Activated naive CD4-positive, alpha-beta T cell treated with Interleukin-2 at 50 U/mL for 16 hours (primary cell): ENCODE data around the gene AP3D1.

ENCODE experiments used
- DNase-seq: peaks from one replicate; pipeline ENCODE4 v3.0.0-alpha.2; 2020

The AP3D1 gene

DNA sequence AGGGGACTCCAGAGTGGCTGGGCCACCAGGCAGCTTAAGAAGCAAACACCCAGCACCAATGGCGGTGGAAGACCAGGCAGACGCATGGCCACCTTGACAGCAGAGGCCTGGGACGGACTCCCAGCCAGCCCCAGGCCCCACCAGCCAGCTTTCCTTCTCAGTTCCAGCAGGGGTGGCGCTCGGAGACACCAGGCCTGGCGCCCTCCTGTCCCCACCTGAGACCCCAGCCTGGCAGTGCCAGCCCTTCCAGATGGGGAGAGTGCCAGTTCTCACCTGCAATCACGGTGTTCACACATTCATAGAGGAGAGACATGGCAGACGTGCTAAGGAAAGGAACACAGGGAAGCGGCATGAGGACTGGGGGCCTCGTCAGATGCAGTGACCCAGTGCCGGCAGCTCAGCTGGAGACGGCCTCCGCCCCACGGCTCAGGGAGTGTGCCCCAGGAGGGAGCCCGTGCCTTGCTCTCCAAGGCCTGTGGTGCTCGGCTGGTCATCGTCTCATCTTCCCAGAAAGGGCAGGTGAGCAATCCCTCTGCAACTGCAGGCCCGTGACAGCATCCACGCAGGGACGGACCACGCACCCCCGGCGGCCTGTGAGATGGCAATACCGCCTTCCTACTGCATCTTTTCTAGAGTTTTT lies 24.4 kb downstream of the AP3D1 start:
- no peak for DNase-seq

DNA sequence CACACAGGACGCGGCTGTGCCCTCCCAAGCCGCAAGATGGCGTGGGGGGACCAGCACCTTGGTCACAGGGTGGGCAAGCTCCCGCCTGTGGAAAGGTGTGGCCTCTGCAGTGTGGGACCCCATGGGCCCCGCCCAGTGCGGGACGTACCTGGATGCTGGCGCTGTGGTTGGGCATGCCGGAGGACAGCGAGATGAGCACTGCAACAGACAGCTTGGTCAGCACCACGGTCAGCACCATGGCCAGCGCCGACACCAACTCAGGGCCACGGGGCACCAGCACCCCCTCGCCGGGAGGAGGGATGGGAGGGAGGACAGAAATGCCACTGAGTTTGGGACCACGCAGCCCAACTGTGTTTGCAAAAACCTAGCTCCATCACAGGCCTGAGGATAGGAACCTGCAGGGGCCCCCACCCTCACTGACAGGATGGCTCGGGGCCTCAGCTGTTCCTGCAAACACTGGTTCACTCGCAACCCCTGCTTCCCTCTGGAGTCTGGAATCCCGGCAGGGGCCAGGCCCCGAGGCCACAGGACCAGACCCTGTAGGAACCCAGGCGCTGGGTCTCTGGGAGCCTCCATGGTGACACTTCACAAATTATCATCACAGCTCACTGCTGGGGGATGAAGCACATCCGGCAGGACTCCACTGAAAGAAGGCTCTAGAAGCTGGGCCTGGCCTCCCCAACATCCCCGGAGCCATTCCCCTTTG lies 27.5 kb downstream of the AP3D1 start:
- DNase-seq = no peak

DNA sequence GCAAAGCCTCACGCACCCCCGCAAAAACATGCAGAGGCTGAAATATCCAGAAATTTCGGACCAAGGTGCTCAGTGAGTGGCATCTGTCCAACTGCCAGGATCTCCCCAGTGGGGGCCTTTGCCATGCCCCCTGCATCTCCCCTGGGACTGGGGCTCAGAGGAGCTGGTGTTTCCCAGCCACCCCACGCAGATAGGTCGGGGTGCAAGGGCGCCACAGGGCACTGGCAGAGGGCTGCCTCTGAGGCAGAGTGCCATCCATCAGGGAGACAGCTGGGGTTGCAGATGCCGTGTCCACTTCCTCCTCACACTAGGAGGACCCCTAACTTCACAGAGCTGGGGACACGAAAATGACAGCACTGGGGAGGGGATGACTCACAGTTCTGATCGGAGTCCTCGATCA lies 28.4 kb downstream of the AP3D1 start:
- DNase-seq = no peak

DNA sequence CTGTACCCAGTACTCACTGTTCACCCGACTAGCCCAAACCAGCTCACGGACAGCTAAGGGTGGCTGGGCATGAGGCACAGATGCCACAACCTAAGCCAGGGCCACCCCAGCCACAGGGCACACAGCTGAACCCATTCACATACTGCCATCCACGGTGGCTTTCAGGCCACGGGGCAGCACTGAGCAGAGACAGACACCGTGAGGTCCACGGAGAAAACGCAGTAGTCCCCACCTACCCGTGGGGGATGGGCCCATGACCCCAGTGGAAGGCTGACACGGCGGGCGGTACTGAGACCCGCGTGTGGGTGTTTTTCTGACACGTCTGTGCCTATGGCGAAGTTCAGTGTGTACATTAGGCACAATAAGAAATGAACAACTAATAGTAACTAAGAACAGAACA lies 29.1 kb downstream of the AP3D1 start:
- DNase-seq = no peak

DNA sequence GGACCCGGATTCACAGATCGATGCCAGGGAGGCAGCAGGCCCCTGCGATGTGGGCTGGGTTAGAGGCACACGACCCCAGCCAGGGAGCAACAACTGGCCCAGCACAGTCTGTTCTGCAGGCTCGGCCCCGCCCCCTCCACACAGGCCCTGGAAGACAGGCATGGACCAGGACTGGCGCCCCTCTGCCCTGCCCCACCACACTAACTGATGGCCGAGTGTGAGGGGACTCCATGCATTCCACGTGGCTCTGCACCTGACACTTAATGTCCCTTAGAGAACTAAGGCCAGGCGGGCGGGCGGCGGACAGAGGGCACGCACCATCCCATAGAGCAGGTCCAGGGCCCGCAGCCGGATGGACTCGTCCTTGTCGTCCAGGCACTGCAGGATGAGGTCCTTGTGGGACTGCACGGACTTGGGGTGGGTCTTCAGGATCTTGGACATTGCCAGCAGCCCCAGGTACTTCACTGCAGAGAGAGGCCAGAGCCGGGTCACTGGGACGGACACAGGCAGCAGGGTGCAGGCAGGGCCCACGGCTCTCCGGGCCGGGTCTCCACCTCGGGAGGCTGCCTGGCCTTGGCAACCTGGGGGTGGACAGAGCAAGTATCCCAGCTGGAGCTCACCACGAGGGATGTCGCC lies 29.8 kb downstream of the AP3D1 start:
- DNase-seq = no peak

DNA sequence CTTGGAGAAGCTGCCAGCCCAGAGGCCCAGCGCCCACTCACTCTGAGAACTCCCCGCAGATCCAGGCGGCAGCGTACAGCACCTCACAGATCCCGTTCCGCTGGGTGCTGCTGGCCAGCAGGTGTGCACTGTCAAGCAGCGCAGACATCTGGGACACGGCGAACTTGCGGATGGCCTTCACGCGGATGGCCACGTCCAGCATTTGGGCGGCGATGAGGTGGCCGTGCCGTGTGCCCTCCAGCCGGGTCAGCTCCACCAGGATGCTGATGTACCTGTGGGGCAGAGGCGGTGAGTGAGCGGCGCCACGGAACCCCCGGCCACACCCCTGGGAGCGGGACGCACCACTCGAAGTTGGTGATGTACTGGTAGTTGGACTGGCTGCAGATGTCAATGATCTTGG lies 30.5 kb downstream of the AP3D1 start:
- DNase-seq = no peak

DNA sequence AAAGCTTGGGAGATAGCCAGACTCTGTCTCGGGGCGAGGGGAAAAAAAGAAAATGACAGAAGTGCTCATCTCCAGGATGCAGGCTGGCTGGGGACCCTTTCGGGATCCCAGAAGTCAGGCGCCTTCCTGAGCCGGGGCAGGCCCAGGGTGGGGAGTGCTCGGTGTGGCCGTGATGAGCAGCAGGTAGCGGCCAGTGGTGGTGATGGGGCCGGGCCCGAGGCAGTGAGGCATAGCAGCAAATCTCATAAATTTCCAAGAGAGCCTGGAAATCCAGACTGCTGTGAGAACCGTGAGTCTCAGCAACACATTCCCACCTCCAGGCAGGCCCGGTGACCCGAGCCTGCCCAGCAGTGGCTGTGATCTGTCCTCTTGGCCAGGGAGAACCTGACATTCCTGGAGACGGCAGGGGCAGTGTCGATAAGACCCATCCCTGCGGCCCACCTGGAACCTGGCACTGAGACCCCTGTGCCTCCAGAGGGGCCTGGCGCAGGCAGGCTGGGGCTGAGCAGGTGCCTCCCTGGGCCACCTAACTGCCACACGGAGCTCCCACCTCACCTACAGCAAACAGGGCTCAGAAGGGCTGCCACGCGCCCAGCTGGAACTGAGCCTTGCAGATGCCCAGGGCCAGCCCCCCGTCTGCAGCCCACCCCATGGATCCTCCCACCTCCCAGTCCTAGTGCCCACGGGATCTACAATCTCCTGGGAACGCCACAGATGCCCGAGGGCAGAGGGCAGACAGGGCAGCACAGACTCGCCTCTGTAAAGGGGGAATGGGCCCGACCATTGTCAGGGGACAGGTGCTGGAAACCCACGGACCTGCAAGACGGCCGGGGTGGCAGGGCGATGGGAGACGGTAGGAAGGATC lies 31.2 kb downstream of the AP3D1 start:
- DNase-seq = no peak

DNA sequence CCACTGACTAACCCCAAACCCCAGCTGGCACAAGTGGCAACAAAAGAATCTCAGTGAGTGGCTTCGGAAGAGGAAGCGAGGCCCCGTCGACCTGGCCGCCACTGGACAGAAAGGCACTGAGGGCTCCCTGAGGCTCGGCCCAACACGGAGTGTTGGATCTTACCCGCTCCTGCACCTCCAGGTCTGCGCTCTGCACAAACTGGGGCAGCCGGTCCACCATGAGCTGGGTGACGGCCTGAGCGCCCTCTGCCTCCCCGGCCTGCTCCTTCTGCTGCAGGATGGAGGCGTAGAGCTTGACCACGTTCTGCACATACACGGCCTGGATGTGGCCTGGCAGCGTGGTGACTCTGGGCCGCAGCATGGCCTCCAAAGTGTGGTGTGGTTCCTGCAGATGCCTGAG lies 32.9 kb downstream of the AP3D1 start:
- DNase-seq = no peak

DNA sequence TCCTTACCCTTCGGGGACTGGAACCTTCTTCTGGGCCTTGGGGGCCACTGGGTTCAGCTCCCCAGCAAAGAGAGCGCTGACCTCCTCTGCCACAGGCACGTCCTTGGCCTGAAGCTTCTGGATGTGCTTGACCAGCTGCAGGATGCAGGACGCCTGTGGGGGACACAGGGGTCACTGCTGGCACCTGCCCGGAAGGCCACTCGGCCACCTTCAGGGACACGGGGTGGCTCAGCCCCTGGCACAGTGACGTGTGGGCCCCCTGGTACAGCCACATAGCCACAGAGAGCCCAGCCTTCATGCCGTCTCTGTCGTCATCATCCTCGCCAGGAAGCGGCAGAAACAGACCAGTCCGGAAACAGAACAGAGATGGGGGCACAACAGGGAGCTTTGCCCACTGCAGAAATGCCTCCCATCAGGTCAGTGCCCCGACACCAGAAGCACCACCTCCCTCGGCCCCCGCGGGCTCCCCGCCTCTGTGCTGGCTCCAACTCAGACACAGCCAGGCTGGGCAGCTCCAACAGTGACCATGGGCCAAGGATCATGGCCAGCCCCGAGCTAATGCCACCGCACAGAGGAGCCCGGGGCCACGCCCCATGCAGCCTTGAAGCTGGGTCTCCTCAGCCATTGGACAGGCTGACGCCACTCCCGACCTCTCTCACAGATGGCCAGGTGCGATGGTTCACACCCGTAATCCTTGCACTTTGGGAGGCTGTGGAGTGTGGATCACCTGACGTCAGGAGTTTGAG lies 34.0 kb downstream of the AP3D1 start:
- no peak for DNase-seq

DNA sequence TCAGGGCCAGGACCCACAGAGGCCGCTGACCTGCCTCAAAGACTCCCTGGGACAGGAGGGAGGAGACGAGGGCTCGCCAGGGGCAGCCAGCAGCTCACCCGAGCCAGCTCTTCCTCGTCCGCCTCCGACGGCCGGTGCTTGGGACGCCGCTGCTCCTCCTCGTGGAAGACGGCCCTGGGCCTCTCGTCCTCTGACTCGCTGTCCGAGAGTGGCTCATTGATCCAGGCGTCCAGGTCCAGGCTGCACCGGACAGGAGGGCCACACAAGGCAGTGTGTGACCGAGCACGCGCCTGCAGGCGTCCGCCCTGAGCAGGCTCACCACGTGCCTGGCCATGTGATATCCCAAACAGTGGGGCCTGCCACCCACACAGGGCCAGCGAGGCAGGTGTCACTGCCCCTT lies 34.9 kb downstream of the AP3D1 start:
- no peak for DNase-seq

DNA sequence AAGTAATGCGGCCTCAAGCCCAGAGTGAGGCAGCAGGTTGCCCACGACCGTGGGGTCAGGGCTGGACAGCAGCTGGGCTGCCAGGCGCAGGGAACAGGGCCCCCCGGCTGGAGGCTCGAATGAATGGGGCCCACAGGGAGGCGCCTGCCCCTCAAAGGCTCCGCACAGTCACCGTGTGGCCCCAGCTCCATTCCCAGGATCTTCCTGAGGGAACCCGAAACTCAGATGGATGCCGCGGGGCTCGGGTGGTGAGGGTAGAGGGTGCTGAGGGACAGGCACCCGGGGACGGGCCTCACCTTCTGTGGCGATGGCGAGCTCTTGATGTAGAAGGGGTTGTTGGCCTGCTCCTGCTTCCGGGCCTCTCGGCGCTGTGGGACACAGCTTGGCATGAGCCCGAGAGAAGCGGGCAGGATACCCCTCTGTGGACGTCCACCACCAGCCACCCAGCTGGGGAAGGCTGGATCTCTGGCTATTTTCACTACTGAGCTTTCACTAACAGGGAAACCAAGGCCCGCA lies 35.4 kb downstream of the AP3D1 start:
- no peak for DNase-seq

DNA sequence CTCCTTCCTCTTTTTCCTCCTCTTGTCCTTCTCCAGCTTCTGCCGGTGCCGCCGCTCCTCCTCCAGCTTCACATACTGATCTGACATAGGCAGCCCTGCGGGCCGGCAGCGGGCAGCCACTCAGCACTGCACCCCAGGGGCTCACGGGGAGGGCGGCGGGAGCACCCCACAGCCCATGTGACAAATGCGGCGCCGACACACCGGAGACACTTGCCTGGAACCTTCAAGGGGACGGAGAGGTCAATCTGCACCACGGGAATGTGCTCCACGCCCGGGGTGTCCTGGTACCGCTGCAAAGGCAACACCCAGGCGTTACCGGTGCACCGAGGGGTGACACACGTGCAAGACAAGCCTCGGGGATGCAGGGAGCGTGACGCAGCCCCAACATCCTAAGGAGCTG lies 36.0 kb downstream of the AP3D1 start:
- DNase-seq = no peak

DNA sequence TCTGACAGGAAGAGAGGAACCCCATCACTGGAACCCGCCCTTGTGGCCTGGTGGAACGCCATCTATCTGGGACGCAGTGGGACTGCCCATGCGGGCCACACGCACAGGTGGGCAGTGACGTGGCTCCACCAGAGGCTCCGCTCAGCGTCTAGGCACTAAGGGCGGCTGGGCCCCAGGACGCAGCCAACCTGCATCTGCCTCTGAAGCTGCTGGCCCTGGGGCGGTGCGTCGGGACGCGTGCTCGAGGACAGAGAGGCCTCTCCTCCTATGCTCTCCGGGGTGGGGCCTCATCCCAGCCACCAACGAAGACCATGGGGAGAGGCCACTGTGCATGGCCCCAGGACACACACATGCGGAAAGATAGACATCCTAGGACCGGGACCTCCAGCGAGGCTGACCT lies 36.5 kb downstream of the AP3D1 start:
- no peak for DNase-seq

DNA sequence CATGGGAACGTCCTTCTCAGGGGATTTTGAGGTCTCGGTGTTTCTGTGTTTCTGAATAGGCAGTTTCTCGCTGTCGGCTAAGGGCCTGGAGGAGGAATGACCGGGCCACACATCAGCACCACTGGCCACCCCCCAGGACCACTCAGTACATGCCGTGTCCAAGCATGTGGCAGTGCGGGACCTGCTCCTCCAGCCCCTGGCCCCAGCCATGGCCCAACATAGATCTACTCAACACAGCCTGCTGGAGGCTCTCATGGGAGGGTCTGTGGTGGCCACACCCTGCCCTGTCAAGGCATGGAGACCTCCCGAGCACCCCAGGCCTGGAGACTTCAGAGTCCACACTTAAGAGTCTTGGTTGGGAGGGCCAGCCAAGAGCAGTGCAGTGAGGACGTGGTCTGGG lies 37.1 kb downstream of the AP3D1 start:
- no peak for DNase-seq

DNA sequence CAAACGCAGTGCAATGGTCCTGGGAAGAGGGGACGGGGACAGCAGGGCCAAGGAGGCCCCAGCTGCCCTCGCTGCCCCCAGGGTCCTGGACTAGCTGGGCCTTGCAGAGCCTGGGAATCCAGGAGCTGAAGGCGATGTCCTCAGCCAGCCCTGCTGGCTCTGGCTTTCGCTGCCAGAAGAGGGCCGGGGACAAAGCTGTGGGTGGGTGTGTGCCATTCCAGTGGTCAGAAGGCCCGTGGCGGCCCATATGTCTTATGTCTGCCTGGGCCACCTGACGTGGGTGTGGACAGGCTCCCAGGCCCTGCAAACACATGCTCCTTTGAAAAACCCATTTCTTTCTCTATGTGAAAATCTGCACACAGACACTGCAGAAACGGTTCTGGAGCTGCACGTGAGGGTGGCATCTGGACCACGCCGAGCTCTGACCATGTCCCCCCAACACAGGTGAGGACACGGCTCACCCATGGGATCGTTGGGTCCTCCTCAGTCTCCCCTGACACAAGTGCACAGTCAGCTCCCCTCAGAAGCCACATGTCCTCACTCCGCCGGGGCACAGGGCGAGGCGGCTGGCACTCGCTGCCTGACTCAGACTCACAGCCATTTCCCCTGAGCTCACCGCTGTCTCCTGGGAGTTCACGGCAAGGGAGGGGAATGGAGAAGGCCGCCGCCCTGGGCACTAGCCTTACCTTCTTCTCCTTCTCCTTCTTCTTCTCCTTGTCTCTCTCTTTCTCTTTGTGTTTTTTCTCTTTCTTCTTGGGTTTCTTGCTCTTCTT lies 37.7 kb downstream of the AP3D1 start:
- no peak for DNase-seq

DNA sequence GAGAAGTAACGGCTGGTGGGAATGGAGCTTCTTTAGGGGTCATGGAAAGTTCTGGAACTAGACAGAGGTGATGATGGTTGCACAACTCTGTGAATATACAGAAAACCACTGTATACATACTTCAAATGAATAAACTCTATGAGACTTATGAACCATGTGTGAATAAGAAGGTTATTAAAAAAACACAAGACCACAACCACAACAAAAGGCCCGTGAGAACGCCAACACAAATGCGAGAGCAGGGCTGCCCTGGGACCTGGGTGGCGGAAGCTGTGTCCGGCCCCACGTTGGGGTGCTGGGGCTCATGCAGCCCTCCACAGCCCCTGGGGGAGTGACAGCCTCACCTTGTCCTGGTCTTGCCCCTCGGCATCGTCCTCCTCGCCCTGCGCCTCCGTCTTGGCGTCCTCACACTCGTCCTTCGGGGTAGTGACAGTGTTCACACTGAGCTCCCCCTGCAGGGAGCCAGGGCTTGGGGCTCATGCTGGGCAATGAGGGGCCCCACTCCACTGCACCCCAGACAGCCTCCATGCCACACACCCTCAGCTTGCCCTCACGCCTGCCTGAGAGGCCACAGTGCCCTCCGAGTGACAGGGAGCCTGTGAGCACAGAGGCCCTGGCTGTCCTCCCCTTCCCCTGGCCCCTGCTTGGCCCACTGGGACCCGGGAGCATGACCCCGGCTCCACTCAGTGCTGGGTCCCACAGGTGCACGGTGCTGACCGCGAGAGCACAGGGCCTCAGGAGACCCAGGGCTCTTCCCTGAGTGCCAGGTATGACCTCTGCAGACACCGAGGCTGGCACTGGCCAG lies 38.6 kb downstream of the AP3D1 start:
- DNase-seq = no peak

DNA sequence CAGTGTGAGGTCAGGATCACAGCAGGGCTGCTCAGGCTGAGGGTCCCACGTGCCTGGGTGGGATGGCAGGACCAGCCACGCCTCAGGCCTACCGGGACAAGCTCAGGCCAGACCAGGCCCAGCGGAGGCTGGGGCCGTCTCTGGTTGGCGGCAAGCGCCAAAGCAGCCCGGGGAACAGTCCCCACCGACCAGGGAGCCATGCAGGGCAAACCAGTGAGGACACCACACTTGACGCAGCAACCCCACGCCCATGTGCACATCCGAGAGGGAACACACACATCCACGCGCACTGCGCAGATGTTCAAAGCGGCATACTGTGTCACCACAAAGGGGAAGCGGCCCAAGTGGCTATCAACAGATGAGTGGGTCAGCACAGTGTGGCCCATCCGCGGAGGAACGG lies 39.5 kb downstream of the AP3D1 start:
- DNase-seq = no peak

DNA sequence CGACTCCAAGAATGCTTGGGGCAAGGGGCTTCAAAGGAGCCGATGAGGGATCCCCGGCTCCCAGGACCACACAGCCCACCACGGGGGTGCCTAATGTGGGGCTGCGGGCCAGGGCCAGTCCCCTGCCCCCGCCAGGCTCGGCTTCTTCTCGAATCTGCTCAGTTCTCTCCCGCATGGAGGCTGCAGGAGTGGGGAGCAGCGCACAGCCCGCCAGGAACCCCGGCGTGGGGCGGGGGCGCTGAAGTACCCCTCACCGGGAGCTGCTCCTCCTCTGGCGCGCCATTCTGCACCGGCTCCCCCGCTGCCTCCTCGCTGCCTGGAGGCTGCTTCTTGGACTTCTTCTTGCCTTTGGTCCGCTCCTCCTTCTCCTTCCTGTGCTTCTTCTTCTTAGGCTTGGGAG lies 39.9 kb downstream of the AP3D1 start:
- DNase-seq = no peak

DNA sequence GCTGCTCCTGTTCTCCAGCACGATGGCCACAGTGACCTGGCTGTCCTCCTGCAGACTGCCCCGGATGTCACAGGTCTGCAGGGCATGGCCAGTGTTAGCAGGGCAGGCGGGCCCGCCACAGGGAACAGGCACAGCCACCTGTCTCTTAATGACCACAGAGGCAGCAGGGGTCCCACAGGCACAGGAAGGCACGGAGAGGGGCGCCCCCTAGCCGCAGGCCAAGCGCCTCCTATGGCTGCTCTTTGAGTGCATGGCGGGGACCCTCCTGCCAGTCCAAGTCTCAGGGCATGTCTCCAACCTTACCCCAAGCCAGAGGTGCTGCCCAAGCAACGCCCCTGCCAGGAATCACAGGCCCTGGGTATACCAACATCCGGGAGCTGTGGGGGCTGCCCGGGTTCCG lies 40.5 kb downstream of the AP3D1 start:
- DNase-seq = no peak

DNA sequence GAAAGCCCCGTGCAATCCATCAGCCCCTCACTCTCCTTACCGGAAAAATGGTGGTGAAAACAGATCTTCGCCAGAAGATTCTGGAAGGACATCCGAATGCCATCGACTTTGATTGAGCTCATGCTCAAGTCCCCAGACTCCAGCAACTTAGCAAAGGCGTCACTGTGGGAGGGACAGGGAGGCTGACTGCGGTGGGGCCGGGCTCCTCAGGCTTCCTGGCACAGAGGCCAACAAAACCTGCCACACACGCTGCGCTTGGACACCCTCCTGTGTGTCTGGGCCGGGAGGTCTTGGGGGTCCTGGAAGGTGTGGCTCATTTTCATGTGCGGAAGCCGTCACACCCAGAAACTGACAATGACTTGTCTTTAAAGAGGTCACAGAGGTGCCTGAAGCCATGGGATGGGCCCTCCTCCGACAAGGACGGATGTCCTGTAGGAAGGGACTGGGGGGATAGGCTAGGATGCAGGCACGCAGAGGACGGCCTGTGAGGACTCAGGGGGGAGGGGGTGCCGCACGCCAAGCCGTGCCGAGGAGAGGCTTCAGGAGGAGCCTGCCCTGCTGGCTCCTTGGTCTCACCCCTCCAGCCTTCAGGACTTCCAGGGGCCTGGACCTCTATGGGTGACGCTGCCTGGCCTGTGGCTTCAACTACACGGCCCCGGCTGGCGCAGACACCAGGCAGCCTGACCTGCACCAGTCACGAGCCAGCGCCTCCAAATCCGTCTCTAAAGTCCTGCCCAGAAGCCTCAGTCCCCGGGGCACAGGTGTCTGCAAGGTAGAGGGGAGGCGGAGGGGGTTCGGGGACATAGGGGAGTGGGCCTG lies 42.1 kb downstream of the AP3D1 start:
- DNase-seq = no peak
